ENCODE results near the gene ABI2.

Gene ABI2

DNA sequence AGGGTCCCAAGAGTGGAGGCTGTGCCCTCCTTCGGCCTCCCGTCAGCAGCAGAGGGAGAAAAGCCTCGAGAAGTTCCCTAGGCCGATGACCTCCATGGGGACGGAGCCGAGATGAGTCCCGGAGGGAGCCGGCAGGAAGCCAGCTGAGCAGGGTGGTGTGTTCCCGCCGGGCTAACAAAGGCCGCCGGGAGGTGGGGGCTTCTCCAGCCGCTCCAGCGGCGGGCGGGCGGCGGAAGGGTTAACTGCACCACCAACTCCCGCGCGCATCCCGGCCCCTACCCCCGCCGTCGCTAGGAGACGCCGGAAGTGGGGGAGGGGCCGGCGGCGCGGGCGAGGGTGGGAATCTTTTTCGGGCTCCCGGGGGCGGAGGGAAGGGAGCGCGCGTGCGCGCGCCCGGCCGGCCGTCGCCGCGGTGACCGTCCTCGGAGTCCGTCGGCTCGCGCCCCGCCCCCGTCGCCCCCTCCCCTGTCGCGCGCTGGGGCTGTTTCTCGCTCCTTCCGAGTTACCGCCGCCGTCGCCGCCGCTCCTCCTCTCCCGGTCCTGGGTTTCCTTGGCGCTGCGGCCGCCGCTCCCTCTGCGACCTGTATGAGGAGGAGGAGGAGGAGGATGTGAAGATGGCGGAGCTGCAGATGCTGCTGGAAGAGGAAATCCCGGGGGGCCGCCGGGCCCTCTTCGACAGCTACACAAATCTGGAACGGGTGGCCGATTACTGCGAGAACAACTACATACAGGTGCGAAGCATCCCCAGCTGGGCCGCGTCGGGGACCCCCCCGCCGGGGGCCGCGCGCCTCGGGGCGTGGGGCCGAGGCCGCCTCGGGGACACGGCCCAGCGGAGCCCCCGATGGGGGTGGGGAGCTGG lies at the start of gene ABI2:
Gene ABI2 (plus strand): TSS at position 494 of the 859 bp plus-strand sequence. CDS start 121 bp downstream, at position 615.
- Histone ChIP-seq H3K27me3 (replicated peaks; ENCODE audit: control insufficient read depth, insufficient read depth, low read length) (no peaks in the 10 kb centered on the region), H3K4me3 (replicated peaks; ENCODE audit: low read depth, low read length) (peak within 1 kb of the TSS; percentile 87), H3K36me3 (ENCODE audit: control insufficient read depth, insufficient read depth, low read length) (no peaks in the 10 kb centered on the region)
- TF ChIP-seq, protein P1, sequence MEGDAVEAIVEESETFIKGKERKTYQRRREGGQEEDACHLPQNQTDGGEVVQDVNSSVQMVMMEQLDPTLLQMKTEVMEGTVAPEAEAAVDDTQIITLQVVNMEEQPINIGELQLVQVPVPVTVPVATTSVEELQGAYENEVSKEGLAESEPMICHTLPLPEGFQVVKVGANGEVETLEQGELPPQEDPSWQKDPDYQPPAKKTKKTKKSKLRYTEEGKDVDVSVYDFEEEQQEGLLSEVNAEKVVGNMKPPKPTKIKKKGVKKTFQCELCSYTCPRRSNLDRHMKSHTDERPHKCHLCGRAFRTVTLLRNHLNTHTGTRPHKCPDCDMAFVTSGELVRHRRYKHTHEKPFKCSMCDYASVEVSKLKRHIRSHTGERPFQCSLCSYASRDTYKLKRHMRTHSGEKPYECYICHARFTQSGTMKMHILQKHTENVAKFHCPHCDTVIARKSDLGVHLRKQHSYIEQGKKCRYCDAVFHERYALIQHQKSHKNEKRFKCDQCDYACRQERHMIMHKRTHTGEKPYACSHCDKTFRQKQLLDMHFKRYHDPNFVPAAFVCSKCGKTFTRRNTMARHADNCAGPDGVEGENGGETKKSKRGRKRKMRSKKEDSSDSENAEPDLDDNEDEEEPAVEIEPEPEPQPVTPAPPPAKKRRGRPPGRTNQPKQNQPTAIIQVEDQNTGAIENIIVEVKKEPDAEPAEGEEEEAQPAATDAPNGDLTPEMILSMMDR (IDR thresholded peaks at IDR 0.05; ENCODE audit: insufficient read depth, low read length, poor library complexity, severe bottlenecking), result no peak
- DNase-seq (ENCODE audit: extremely low read depth, insufficient read length), result peak; percentile 86

DNA sequence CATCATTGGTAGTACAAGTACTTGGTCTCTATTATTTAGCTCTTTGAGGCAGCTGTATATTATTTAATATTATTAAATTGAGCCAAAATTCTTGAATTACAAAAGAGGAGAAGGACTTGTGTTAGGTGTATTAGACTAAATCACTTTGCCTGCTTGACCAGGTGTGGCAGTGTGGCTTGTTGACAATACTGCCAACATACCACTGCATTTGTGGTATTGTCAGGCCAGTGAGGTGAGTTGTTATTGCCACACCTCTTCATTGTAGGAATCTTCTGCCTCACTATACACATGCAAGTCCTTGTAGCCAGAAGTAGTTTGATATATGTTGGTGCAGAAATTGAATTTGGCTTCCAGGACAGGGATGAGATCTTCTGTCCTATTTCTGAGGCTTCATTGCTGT lies 48.9 kb upstream of the ABI2 start:
- H3K4me3 ChIP-seq (replicated peaks; ENCODE audit: low read depth, low read length), result no peak overlapping the region
- no peak for DNase-seq (ENCODE audit: extremely low read depth, insufficient read length)
- TF ChIP-seq, protein P1 (IDR thresholded peaks at IDR 0.05; ENCODE audit: insufficient read depth, low read length, poor library complexity, severe bottlenecking), result no peak
- peaks cover 4% of the 10 kb centered on the region for H3K36me3 ChIP-seq (ENCODE audit: control insufficient read depth, insufficient read depth, low read length)
- no peaks in the 10 kb centered on the region for H3K27me3 ChIP-seq (replicated peaks; ENCODE audit: control insufficient read depth, insufficient read depth, low read length)

DNA sequence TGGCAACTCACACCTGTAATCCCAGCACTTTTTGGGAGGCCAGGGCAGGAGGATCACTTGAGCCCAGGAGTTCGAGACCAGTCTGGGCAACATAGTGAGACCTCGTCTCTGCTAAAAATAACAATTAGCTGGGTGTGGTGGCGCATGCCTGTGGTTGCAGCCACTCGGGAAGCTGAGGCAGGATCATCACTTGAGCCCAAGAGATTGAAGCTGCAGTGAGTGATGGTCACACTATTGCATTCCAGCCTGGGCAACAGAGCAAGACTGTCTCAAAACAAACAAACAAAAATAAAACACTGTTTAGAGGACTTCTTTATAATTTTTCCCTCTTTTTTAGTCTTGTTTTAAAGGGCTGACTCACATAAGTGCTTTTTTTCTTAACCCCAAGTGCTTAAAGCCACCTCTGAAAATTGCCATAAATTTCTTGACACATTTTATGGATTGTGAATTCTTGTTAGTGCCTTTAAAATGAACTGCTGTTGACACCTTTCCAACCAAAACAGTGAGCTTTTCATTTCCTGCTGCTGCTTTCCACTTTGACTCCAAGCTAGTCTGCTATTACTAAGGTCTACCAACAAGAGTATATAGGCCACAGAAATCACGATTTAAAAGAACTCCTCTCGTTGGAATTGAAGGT lies 47.6 kb upstream of the ABI2 start:
- TF ChIP-seq, protein P1 (IDR thresholded peaks at IDR 0.05; ENCODE audit: insufficient read depth, low read length, poor library complexity, severe bottlenecking), result no peak
- no peak for DNase-seq (ENCODE audit: extremely low read depth, insufficient read length)
- Histone ChIP-seq H3K36me3 (ENCODE audit: control insufficient read depth, insufficient read depth, low read length) (peaks cover 4% of the 10 kb centered on the region), H3K4me3 (replicated peaks; ENCODE audit: low read depth, low read length) (no peak overlapping the region), H3K27me3 (replicated peaks; ENCODE audit: control insufficient read depth, insufficient read depth, low read length) (no peaks in the 10 kb centered on the region)

DNA sequence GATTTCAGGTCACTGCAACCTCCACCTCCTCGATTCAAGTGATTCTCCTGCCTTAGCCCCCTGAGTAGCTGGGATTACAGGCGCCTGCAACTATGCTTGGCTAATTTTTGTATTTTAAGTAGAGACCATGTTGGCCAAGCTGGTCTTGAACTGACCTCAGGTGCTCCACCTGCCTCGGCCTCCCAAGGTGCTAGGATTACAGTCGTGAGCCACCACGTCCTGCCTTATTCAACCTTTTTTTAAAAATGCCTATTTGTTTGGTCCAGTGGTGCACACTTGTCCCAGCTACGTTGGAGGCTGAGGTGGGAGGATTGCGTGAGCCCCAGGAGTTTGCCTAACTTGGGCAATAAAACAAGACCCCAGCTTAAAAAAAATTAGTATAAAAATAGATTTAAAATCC lies 46.1 kb upstream of the ABI2 start:
- H3K36me3 ChIP-seq (ENCODE audit: control insufficient read depth, insufficient read depth, low read length), result peaks cover 7% of the 10 kb centered on the region
- no peak overlapping the region for H3K4me3 ChIP-seq (replicated peaks; ENCODE audit: low read depth, low read length)
- H3K27me3 ChIP-seq (replicated peaks; ENCODE audit: control insufficient read depth, insufficient read depth, low read length), result no peaks in the 10 kb centered on the region
- TF ChIP-seq, protein P1 (IDR thresholded peaks at IDR 0.05; ENCODE audit: insufficient read depth, low read length, poor library complexity, severe bottlenecking), result no peak
- DNase-seq (ENCODE audit: extremely low read depth, insufficient read length), result no peak

DNA sequence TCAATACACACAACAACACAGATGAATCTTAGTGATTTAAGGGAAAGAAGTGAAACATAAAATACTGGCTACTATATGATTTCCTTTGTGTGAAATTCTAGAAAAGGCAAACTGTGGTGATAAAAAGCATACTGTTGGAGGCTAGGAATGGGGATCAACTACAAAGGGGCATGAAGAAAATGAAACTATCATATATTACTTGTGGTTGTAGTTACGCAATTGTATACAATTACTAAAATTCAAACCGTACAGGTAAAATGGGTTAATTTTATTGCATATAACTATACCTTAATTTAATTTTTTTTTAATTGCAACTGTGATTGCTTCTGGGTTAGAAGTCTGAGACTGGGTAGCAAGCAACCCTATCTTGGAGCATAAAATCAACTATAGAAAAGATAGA lies 41.7 kb upstream of the ABI2 start:
- DNase-seq (ENCODE audit: extremely low read depth, insufficient read length), result no peak
- Histone ChIP-seq H3K4me3 (replicated peaks; ENCODE audit: low read depth, low read length) (no peak overlapping the region), H3K27me3 (replicated peaks; ENCODE audit: control insufficient read depth, insufficient read depth, low read length) (no peaks in the 10 kb centered on the region), H3K36me3 (ENCODE audit: control insufficient read depth, insufficient read depth, low read length) (peaks cover 5% of the 10 kb centered on the region)
- TF ChIP-seq, protein P1 (IDR thresholded peaks at IDR 0.05; ENCODE audit: insufficient read depth, low read length, poor library complexity, severe bottlenecking), result no peak
